Breast epithelium (tissue), 4 donors: ENCODE data around the gene GPSM1. TPM values are rescaled to one million over a fixed set of nuclear protein-coding genes. Genes with fewer than 3 reads are reported as not detected.
"Not testable (repeated sequence)": the region's sequence is repeated elsewhere in the genome, so short reads cannot be mapped to it uniquely, and the experiment has no call there.

Source experiments
- DNase-seq, 2 donors: peaks; one replicate each; pipeline ENCODE4 v3.0.0-alpha.2; 2019; ENCODE audit warnings: low spot score in 2 of 2
- H3K27ac ChIP-seq, 2 donors: fragments of 200-600 bp; sonication (generic) in 1 of 2; one replicate each; pipeline ENCODE4 v1.5.1; 2016 to 2019; ENCODE audit warnings: mild to moderate bottlenecking in 1 of 2
- H3K27me3 ChIP-seq, 2 donors: fragments of 200-600 bp; sonication (generic) in 1 of 2; one replicate each; pipeline versions ENCODE4 v1.5.1 to v1.6.0; 2017 to 2019; ENCODE audit warnings: control low read depth in 1 of 2, mild to moderate bottlenecking in 1 of 2
- H3K36me3 ChIP-seq: fragments of 200-600 bp; one replicate; pipeline ENCODE4 v1.5.1; 2019
- H3K4me1 ChIP-seq, 2 donors: fragments of 200-600 bp; sonication (generic); one replicate each; pipeline ENCODE4 v1.5.1; 2016 to 2019; ENCODE audit warnings: control low read depth in 1 of 2
- H3K4me3 ChIP-seq, 3 donors: fragments of 200-600 bp; sonication (generic); 1 replicate in 2 of 3; 2 replicates in 1 of 3; pipeline ENCODE4 v1.5.1; 2016 to 2019; ENCODE audit warnings: mild to moderate bottlenecking in 3 of 3, moderate library complexity in 2 of 3
- H3K9me3 ChIP-seq, 2 donors: fragments of 200-600 bp; sonication (generic) in 1 of 2; one replicate each; pipeline ENCODE4 v1.5.1; 2016 to 2019; ENCODE audit warnings: control low read depth in 1 of 2
- CTCF ChIP-seq, 3 donors: fragments of 450-650 bp; IDR thresholded peaks; one replicate each; pipeline ENCODE4 v1.5.1; 2016 to 2017; ENCODE audit warnings: antibody characterized with exemption in 3 of 3, mild to moderate bottlenecking in 3 of 3, moderate library complexity in 3 of 3
- POLR2A ChIP-seq: fragments of 450-650 bp; IDR thresholded peaks from one replicate; pipeline ENCODE4 v1.6.1; 2016; ENCODE audit warnings: antibody characterized with exemption, mild to moderate bottlenecking, moderate library complexity
- POLR2AphosphoS5 ChIP-seq, 3 donors: sonication (generic); formaldehyde crosslinking; IDR thresholded peaks; one replicate each; pipeline ENCODE4 v1.6.1; 2017; ENCODE audit warnings: antibody characterized with exemption in 3 of 3
- intact Hi-C: fragments of 100-400 bp; cut with DNase I; formaldehyde crosslinking; loops from one replicate; pipeline ENCODE4 v1.15.1; 2023; ENCODE audit warnings: low total_unique reads
- total RNA-seq, 3 donors: library from RNA; depleted of rRNA; stranded (reverse); fragments of >200 nt; gene quantifications; one replicate each; pipeline ENCODE4 v1.1.0, GENCODE V29; 2016

Gene GPSM1
- total RNA-seq, 3 donors from 2014 or later, result 5.6 to 19.0 (median 8.6) TPM

GRCh38 chr9:136347472-136348256 is 20.3 kb downstream of the GPSM1 start:
- Histone ChIP-seq H3K4me3 (peak overlapping the region in 2 of 3 donors; percentile 20 to 44), H3K36me3 (no peaks in the 10 kb centered on the region), H3K27me3 (no peaks in the 10 kb centered on the region), H3K4me1 (peaks cover 8 to 9% of the 10 kb centered on the region in 2 donors), H3K9me3 (no peaks in the 10 kb centered on the region), H3K27ac (peak overlapping the region in 1 of 2 donors; percentile 20)
- no peak for DNase-seq
- intact Hi-C loops, result no loop called here
- no peak for TF ChIP-seq CTCF (IDR thresholded peaks at IDR 0.05)
- no peak for TF ChIP-seq POLR2AphosphoS5 (IDR thresholded peaks at IDR 0.05)
- no peak for TF ChIP-seq POLR2A

GRCh38 chr9:136348691-136349090 is 21.4 kb downstream of the GPSM1 start:
- H3K9me3 ChIP-seq, result no peaks in the 10 kb centered on the region
- TF ChIP-seq POLR2AphosphoS5 (IDR thresholded peaks at IDR 0.05), result no peak
- TF ChIP-seq POLR2A, result no peak
- TF ChIP-seq CTCF (IDR thresholded peaks at IDR 0.05), result no peak
- DNase-seq, result no peak
- H3K36me3 ChIP-seq, result no peaks in the 10 kb centered on the region
- no peaks in the 10 kb centered on the region for H3K27me3 ChIP-seq
- H3K4me1 ChIP-seq, result peaks cover 8 to 9% of the 10 kb centered on the region in 2 donors
- intact Hi-C loops, result no loop called here
- H3K4me3 ChIP-seq, result no peak overlapping the region
- H3K27ac ChIP-seq, result no peak overlapping the region

GRCh38 chr9:136349546-136349945 is 22.2 kb downstream of the GPSM1 start:
- no peak overlapping the region for H3K27ac ChIP-seq
- no peaks in the 10 kb centered on the region for H3K36me3 ChIP-seq
- DNase-seq, result no peak
- intact Hi-C loops, result no loop called here
- H3K9me3 ChIP-seq, result no peaks in the 10 kb centered on the region
- no peak overlapping the region for H3K4me3 ChIP-seq
- H3K27me3 ChIP-seq, result no peaks in the 10 kb centered on the region
- H3K4me1 ChIP-seq, result peaks cover 8 to 9% of the 10 kb centered on the region in 2 donors
- no peak for TF ChIP-seq CTCF (IDR thresholded peaks at IDR 0.05)
- TF ChIP-seq POLR2A, result no peak
- no peak for TF ChIP-seq POLR2AphosphoS5 (IDR thresholded peaks at IDR 0.05)

GRCh38 chr9:136351252-136351800 is 24.0 kb downstream of the GPSM1 start:
- TF ChIP-seq POLR2AphosphoS5 (IDR thresholded peaks at IDR 0.05) (no peak), CTCF (IDR thresholded peaks at IDR 0.05) (no peak), POLR2A (no peak)
- DNase-seq, result no peak
- Histone ChIP-seq H3K27me3 (no peaks in the 10 kb centered on the region), H3K4me3 (peak overlapping the region in 1 of 3 donors; percentile 22), H3K9me3 (no peaks in the 10 kb centered on the region), H3K4me1 (no peaks in the 10 kb centered on the region), H3K36me3 (no peaks in the 10 kb centered on the region), H3K27ac (no peak overlapping the region)
- intact Hi-C loops, result no loop called here

GRCh38 chr9:136351868-136352267 is 24.5 kb downstream of the GPSM1 start:
- H3K27me3 ChIP-seq, H3K27ac ChIP-seq, H3K36me3 ChIP-seq, H3K4me1 ChIP-seq, H3K9me3 ChIP-seq, DNase-seq, intact Hi-C loops: not testable (repeated sequence)
- peak overlapping the region in 1 of 3 donors; percentile 22 for H3K4me3 ChIP-seq
